ENCODE measurements around the gene APOM.

APOM gene

GRCh38 chr6:31642798-31643570, 12.7 kb upstream of the APOM start:
- Histone ChIP-seq H3K9ac (ENCODE audit: low read depth, low read length) (no peak overlapping the region), H3K27me3 (ENCODE audit: insufficient read depth, low read length) (no peaks in the 10 kb centered on the region), H3K4me3 (ENCODE audit: low read length) (no peak overlapping the region), H3K27ac (ENCODE audit: low read depth, low read length) (no peak overlapping the region), H3K36me3 (ENCODE audit: insufficient read depth, low read length) (peaks cover 95% of the 10 kb centered on the region), H3K9me3 (ENCODE audit: insufficient read depth, low read depth, low read length) (no peaks in the 10 kb centered on the region), H3K4me1 (ENCODE audit: insufficient read depth, low read length) (no peaks in the 10 kb centered on the region)
- 94% methylated on average over 6 of the region's 6 CpGs for WGBS

- Histone ChIP-seq H3K36me3 (ENCODE audit: insufficient read depth, low read length) (peaks cover 95% of the 10 kb centered on the region), H3K27ac (ENCODE audit: low read depth, low read length) (no peak overlapping the region), H3K4me3 (ENCODE audit: low read length) (no peak overlapping the region), H3K27me3 (ENCODE audit: insufficient read depth, low read length) (no peaks in the 10 kb centered on the region), H3K4me1 (ENCODE audit: insufficient read depth, low read length) (no peaks in the 10 kb centered on the region), H3K9me3 (ENCODE audit: insufficient read depth, low read depth, low read length) (no peaks in the 10 kb centered on the region), H3K9ac (ENCODE audit: low read depth, low read length) (no peak overlapping the region)
- 95% methylated on average over 17 of the region's 17 CpGs for WGBS
Measured at GRCh38 chr6:31643818-31644454, 11.8 kb upstream of the APOM start.

- no peaks in the 10 kb centered on the region for H3K9me3 ChIP-seq (ENCODE audit: insufficient read depth, low read depth, low read length)
- no peaks in the 10 kb centered on the region for H3K4me1 ChIP-seq (ENCODE audit: insufficient read depth, low read length)
- no peak overlapping the region for H3K27ac ChIP-seq (ENCODE audit: low read depth, low read length)
- 96% methylated on average over 9 of the region's 9 CpGs for WGBS
- H3K4me3 ChIP-seq (ENCODE audit: low read length) = no peak overlapping the region
- H3K27me3 ChIP-seq (ENCODE audit: insufficient read depth, low read length) = no peaks in the 10 kb centered on the region
- H3K36me3 ChIP-seq (ENCODE audit: insufficient read depth, low read length) = peaks cover 95% of the 10 kb centered on the region
- H3K9ac ChIP-seq (ENCODE audit: low read depth, low read length) = no peak overlapping the region
Measured at GRCh38 chr6:31645325-31645724, 10.4 kb upstream of the APOM start.

GRCh38 chr6:31651602-31652191, 4.0 kb upstream of the APOM start:
- H3K4me1 ChIP-seq (ENCODE audit: insufficient read depth, low read length) = peaks cover 6% of the 10 kb centered on the region; the same call in 1 of the 2 replicates
- whole genome bisulfite sequencing = 4% methylated on average over 29 of the region's 29 CpGs
- H3K9me3 ChIP-seq (ENCODE audit: insufficient read depth, low read depth, low read length) = no peaks in the 10 kb centered on the region
- peak overlapping the region; percentile 100 for H3K27ac ChIP-seq (ENCODE audit: low read depth, low read length)
- H3K9ac ChIP-seq (ENCODE audit: low read depth, low read length) = peak overlapping the region; percentile 98
- H3K36me3 ChIP-seq (ENCODE audit: insufficient read depth, low read length) = peaks cover 40% of the 10 kb centered on the region
- H3K4me3 ChIP-seq (ENCODE audit: low read length) = peak overlapping the region; percentile 98
- no peaks in the 10 kb centered on the region for H3K27me3 ChIP-seq (ENCODE audit: insufficient read depth, low read length)

GRCh38 chr6:31652925-31653724, 2.6 kb upstream of the APOM start:
- Histone ChIP-seq H3K36me3 (ENCODE audit: insufficient read depth, low read length) (peaks cover 39% of the 10 kb centered on the region), H3K4me3 (ENCODE audit: low read length) (peak overlapping the region; percentile 98), H3K27me3 (ENCODE audit: insufficient read depth, low read length) (no peaks in the 10 kb centered on the region), H3K9ac (ENCODE audit: low read depth, low read length) (peak overlapping the region; percentile 98), H3K9me3 (ENCODE audit: insufficient read depth, low read depth, low read length) (no peaks in the 10 kb centered on the region), H3K27ac (ENCODE audit: low read depth, low read length) (peak overlapping the region; percentile 100), H3K4me1 (ENCODE audit: insufficient read depth, low read length) (peaks cover 6% of the 10 kb centered on the region; the same call in 1 of the 2 replicates)
- WGBS = 17% methylated on average over 37 of the region's 37 CpGs

- Histone ChIP-seq H3K36me3 (ENCODE audit: insufficient read depth, low read length) (peaks cover 24% of the 10 kb centered on the region), H3K4me1 (ENCODE audit: insufficient read depth, low read length) (peaks cover 10% of the 10 kb centered on the region; the same call in 1 of the 2 replicates), H3K27ac (ENCODE audit: low read depth, low read length) (no peak overlapping the region), H3K9me3 (ENCODE audit: insufficient read depth, low read depth, low read length) (no peaks in the 10 kb centered on the region), H3K9ac (ENCODE audit: low read depth, low read length) (no peak overlapping the region), H3K4me3 (ENCODE audit: low read length) (no peak overlapping the region), H3K27me3 (ENCODE audit: insufficient read depth, low read length) (no peaks in the 10 kb centered on the region)
- 88% methylated on average over 8 of the region's 8 CpGs for WGBS
Measured at GRCh38 chr6:31654574-31655348, 933 bp upstream of the APOM start.

GRCh38 chr6:31657406-31658157, 1.9 kb downstream of the APOM start:
- no peak overlapping the region for H3K27ac ChIP-seq (ENCODE audit: low read depth, low read length)
- no peaks in the 10 kb centered on the region for H3K27me3 ChIP-seq (ENCODE audit: insufficient read depth, low read length)
- WGBS = 92% methylated on average over 6 of the region's 6 CpGs
- no peak overlapping the region for H3K4me3 ChIP-seq (ENCODE audit: low read length)
- H3K36me3 ChIP-seq (ENCODE audit: insufficient read depth, low read length) = peaks cover 22% of the 10 kb centered on the region
- no peaks in the 10 kb centered on the region for H3K9me3 ChIP-seq (ENCODE audit: insufficient read depth, low read depth, low read length)
- no peak overlapping the region for H3K9ac ChIP-seq (ENCODE audit: low read depth, low read length)
- peaks cover 8% of the 10 kb centered on the region; the same call in 1 of the 2 replicates for H3K4me1 ChIP-seq (ENCODE audit: insufficient read depth, low read length)

- Histone ChIP-seq H3K9me3 (ENCODE audit: insufficient read depth, low read depth, low read length) (no peaks in the 10 kb centered on the region), H3K36me3 (ENCODE audit: insufficient read depth, low read length) (peaks cover 29% of the 10 kb centered on the region), H3K27me3 (ENCODE audit: insufficient read depth, low read length) (no peaks in the 10 kb centered on the region), H3K4me3 (ENCODE audit: low read length) (no peak overlapping the region), H3K9ac (ENCODE audit: low read depth, low read length) (no peak overlapping the region), H3K27ac (ENCODE audit: low read depth, low read length) (no peak overlapping the region), H3K4me1 (ENCODE audit: insufficient read depth, low read length) (peaks cover 9% of the 10 kb centered on the region)
- WGBS = 89% methylated on average over 4 of the region's 4 CpGs
Measured at GRCh38 chr6:31658158-31658688, 2.5 kb downstream of the APOM start.

- H3K9me3 ChIP-seq (ENCODE audit: insufficient read depth, low read depth, low read length) = no peaks in the 10 kb centered on the region
- H3K36me3 ChIP-seq (ENCODE audit: insufficient read depth, low read length) = peaks cover 38% of the 10 kb centered on the region
- 94% methylated on average over 13 of the region's 13 CpGs for WGBS
- peak overlapping the region; percentile 83 for H3K4me3 ChIP-seq (ENCODE audit: low read length)
- no peak overlapping the region for H3K27ac ChIP-seq (ENCODE audit: low read depth, low read length)
- H3K27me3 ChIP-seq (ENCODE audit: insufficient read depth, low read length) = no peaks in the 10 kb centered on the region
- peak overlapping the region; percentile 91; the same call in 1 of the 2 replicates for H3K9ac ChIP-seq (ENCODE audit: low read depth, low read length)
- H3K4me1 ChIP-seq (ENCODE audit: insufficient read depth, low read length) = peaks cover 17% of the 10 kb centered on the region
Measured at GRCh38 chr6:31658983-31659648, 3.4 kb downstream of the APOM start.

Data from HUES64 (cell line).